ENCODE data around the gene CYTIP.

CYTIP gene

DNA sequence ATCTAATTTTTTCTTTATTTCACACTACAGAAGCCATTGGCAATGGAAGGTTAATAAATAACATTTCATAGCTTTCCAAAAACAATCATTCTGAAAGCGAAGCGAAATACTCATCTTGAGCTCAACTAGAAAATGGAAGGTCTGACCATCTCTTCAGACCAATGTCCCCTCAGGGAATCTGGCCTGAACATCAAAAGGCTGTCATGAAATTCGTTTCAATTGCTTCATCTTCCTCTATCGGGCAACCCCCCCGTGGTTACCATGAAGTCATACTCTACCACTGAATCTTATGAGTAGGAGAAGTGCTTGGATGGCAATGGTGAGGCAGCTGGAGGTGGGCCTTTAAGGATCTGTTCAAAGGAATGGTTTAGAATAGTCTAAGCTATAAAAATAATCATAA, 22.9 kb upstream of the CYTIP start:
- no peak overlapping the region for H3K4me3 ChIP-seq (ENCODE audit: low read depth, low read length)
- peak; percentile 58 for DNase-seq (ENCODE audit: low read depth)
- TF ChIP-seq, protein P1, sequence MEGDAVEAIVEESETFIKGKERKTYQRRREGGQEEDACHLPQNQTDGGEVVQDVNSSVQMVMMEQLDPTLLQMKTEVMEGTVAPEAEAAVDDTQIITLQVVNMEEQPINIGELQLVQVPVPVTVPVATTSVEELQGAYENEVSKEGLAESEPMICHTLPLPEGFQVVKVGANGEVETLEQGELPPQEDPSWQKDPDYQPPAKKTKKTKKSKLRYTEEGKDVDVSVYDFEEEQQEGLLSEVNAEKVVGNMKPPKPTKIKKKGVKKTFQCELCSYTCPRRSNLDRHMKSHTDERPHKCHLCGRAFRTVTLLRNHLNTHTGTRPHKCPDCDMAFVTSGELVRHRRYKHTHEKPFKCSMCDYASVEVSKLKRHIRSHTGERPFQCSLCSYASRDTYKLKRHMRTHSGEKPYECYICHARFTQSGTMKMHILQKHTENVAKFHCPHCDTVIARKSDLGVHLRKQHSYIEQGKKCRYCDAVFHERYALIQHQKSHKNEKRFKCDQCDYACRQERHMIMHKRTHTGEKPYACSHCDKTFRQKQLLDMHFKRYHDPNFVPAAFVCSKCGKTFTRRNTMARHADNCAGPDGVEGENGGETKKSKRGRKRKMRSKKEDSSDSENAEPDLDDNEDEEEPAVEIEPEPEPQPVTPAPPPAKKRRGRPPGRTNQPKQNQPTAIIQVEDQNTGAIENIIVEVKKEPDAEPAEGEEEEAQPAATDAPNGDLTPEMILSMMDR (IDR thresholded peaks at IDR 0.05; ENCODE audit: insufficient read depth, low read depth, low read length, missing control alignments): no peak

DNA sequence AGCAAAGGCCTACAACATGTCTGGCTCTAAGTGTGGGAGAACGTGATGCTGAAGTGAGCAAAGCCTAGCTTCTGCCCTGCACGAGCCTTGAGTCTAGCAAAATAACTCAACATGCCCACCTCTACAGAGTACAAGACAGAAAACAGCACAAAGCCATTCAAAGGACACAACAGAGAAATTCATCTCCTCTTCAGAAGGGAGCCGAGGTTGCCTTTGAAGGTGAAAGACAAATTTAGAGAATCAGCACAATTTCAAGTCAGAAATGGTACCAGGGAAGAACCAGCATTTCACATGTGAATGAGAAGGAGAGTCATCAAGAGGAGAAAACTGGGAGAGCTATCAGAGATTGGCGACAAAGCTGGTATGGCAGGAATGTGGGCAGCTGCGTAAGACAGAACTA, 21.7 kb upstream of the CYTIP start:
- TF ChIP-seq, protein P1 (IDR thresholded peaks at IDR 0.05; ENCODE audit: insufficient read depth, low read depth, low read length, missing control alignments): no peak
- DNase-seq (ENCODE audit: low read depth): no peak
- H3K4me3 ChIP-seq (ENCODE audit: low read depth, low read length): no peak overlapping the region

DNA sequence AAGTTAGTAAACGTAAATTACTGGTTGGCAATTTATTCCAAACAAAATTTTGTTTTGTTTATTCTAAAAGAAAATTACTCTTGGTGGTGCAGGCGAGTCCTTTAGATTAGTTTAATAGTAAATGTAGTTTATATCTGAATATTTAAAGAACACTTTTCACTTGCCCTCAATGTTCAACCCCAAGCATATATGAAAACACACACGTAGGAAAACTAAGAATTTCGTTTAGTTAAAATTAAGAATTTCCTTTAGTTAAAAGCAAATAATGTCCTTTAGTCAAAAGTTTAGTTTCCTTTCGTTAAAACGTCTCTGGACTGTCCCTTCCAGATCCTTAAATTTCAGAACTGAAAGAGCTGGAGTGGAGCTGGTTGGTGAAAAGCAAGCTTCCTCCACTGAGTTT, 19.1 kb upstream of the CYTIP start:
- no peak overlapping the region for H3K4me3 ChIP-seq (ENCODE audit: low read depth, low read length)
- DNase-seq (ENCODE audit: low read depth): no peak
- TF ChIP-seq, protein P1 (IDR thresholded peaks at IDR 0.05; ENCODE audit: insufficient read depth, low read depth, low read length, missing control alignments): no peak

DNA sequence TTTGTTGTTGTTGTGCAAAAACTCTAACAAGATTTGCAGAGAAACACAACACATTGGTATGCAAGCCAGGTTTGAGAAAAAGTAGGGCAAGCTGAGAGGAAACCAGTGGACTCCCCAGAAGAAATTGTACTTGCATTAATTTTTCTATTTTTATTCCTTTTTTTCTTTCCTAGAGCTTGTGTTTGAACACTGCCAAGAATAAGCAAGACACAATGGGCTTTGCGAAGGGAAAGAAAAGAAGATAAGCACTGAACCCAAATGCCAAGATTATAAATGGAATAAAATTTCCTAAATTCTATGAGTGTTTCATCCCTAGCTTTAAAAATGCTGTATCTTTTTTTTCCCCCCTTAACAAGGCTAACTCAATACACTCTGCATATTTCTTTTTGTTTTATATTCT, 17.0 kb upstream of the CYTIP start:
- TF ChIP-seq, protein P1 (IDR thresholded peaks at IDR 0.05; ENCODE audit: insufficient read depth, low read depth, low read length, missing control alignments): no peak
- no peak for DNase-seq (ENCODE audit: low read depth)
- no peak overlapping the region for H3K4me3 ChIP-seq (ENCODE audit: low read depth, low read length)

DNA sequence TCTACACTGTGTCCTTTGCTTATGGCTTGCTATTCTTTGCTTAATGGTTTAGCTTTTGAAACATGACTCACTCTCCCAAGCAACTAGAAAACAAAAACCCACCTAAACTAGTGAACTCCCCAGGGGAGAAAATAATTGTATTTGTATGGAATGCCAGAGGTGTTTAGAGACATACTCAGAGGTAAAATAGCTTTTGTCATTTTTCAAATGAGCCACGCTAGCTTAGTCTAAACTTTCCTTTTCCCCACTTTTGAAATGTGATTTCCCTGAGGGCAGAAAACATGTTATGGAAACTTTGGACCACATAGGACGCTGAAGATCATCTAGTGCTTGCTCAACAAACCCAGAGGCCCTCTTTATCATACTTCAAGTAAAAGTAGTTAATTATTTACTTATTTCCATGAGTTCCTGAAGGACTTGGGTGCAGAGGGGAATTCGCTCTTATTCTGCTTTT, 16.5 kb upstream of the CYTIP start:
- H3K4me3 ChIP-seq (ENCODE audit: low read depth, low read length): no peak overlapping the region
- DNase-seq (ENCODE audit: low read depth): no peak
- TF ChIP-seq, protein P1 (IDR thresholded peaks at IDR 0.05; ENCODE audit: insufficient read depth, low read depth, low read length, missing control alignments): no peak

DNA sequence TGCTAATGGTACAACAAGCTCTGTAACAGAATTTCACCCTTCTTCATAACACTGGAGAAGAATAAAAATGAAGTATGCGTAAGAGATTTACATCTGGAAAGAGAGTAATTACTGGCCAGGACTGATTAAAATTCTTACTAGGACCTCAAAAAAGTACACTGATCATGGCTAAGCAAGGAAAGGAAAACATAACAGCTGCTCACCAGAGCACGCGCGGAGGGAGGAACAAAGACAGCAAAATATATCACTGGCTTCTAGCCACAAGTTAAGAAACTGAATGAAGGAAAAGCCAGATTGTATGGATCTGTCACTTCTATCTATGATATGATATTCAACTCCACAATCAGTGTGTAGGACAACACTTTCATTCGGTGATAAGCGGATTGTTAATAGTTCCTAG, 15.6 kb upstream of the CYTIP start:
- no peak overlapping the region for H3K4me3 ChIP-seq (ENCODE audit: low read depth, low read length)
- DNase-seq (ENCODE audit: low read depth): no peak
- TF ChIP-seq, protein P1 (IDR thresholded peaks at IDR 0.05; ENCODE audit: insufficient read depth, low read depth, low read length, missing control alignments): no peak

DNA sequence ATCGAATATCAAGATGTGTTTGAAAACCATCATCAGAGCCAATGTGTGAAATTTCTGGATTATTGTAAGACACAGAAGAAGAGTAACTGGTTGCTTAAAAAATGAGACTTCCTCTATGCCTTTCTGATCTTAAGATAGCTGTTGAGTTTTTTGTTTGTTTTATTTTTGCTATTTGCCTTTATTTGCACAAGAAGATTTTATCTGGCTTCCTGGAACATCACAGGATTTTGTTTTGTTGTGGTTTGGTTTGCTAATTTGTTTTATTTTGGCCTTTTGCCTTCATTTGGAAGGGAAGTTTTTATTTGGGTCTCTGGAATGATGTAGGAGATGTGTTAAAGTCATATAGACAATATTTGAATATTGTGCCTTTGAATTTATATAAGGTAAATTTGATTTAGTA, 3.9 kb upstream of the CYTIP start:
- H3K4me3 ChIP-seq (ENCODE audit: low read depth, low read length): no peak overlapping the region
- TF ChIP-seq, protein P1 (IDR thresholded peaks at IDR 0.05; ENCODE audit: insufficient read depth, low read depth, low read length, missing control alignments): no peak

More for the DNA sequence above, 3.9 kb upstream of the CYTIP start:
- DNase-seq (ENCODE audit: low read depth): no peak

Measured in GM12865 (cell line).